ENCODE data around the gene UBE2D2.

Gene UBE2D2

GRCh38 chr5:139663207-139664085 lies 102.3 kb downstream of the UBE2D2 start:
- no peak for DNase-seq

GRCh38 chr5:139664086-139664693 lies 103.1 kb downstream of the UBE2D2 start:
- no peak for DNase-seq

GRCh38 chr5:139664727-139665351 lies 103.7 kb downstream of the UBE2D2 start:
- no peak for DNase-seq

GRCh38 chr5:139665626-139666025 lies 104.5 kb downstream of the UBE2D2 start:
- no peak for DNase-seq

- DNase-seq = no peak
Observed at GRCh38 chr5:139666551-139666950, 105.4 kb downstream of the UBE2D2 start.

GRCh38 chr5:139667001-139667729 lies 106.0 kb downstream of the UBE2D2 start:
- DNase-seq = no peak

- no peak for DNase-seq
Observed at GRCh38 chr5:139667730-139668063, 106.6 kb downstream of the UBE2D2 start.

- no peak for DNase-seq
Observed at GRCh38 chr5:139668064-139668880, 107.1 kb downstream of the UBE2D2 start.

GRCh38 chr5:139668924-139669661 lies 108.0 kb downstream of the UBE2D2 start:
- DNase-seq = no peak

GRCh38 chr5:139669662-139670368 lies 108.7 kb downstream of the UBE2D2 start:
- no peak for DNase-seq

- no peak for DNase-seq
Observed at GRCh38 chr5:139670369-139671095, 109.4 kb downstream of the UBE2D2 start.

GRCh38 chr5:139671096-139671841 lies 110.1 kb downstream of the UBE2D2 start:
- no peak for DNase-seq

GRCh38 chr5:139675213-139675612 lies 114.1 kb downstream of the UBE2D2 start:
- DNase-seq = no peak

GRCh38 chr5:139675825-139676224 lies 114.7 kb downstream of the UBE2D2 start:
- DNase-seq = no peak

GRCh38 chr5:139676406-139676805 lies 115.3 kb downstream of the UBE2D2 start:
- DNase-seq = no peak

- no peak for DNase-seq
Observed at GRCh38 chr5:139676951-139677735, 116.0 kb downstream of the UBE2D2 start.
